Chondrocyte (in vitro differentiated cells): ENCODE measurements around the gene PIP4K2C. TPM values are rescaled to one million over a fixed set of nuclear protein-coding genes. Genes with fewer than 3 reads are reported as not detected.

Experiments used
- DNase-seq: peaks from one replicate; pipeline ENCODE4 v3.0.0; 2021; ENCODE audit warnings: mixed read lengths, low spot score
- H3K27ac Mint-ChIP-seq: one replicate; pipeline ENCODE4 v1.8.0; 2021; ENCODE audit warnings: mild to moderate bottlenecking, moderate library complexity, mixed read lengths; ENCODE audit not compliant: unreplicated experiment
- H3K27me3 Mint-ChIP-seq: 2 replicates; pipeline ENCODE4 v1.8.0; 2021; ENCODE audit warnings: low read depth, mixed read lengths
- H3K36me3 Mint-ChIP-seq: 2 replicates; pipeline ENCODE4 v1.8.0; 2021; ENCODE audit warnings: low read depth, mixed read lengths
- H3K4me1 Mint-ChIP-seq: 2 replicates; pipeline ENCODE4 v1.8.0; 2021; ENCODE audit warnings: low read depth, mild to moderate bottlenecking, mixed read lengths
- H3K4me3 Mint-ChIP-seq: one replicate; pipeline ENCODE4 v1.8.0; 2021; ENCODE audit warnings: mild to moderate bottlenecking, moderate library complexity, mixed read lengths; ENCODE audit not compliant: unreplicated experiment
- H3K9me3 Mint-ChIP-seq: 2 replicates; pipeline ENCODE4 v1.8.0; 2021; ENCODE audit warnings: low read depth, mixed read lengths
- total RNA-seq: library from RNA; stranded (reverse); gene quantifications from 3 replicates; pipeline ENCODE4 v1.2.1, GENCODE V29; 2021
- TF ChIP-seq, protein P1 (sequence below): fragments of 200-600 bp; sonication (generic); IDR thresholded peaks from 2 replicates; pipeline ENCODE4 v1.5.0; 2021; ENCODE audit warnings: antibody characterized with exemption, mild to moderate bottlenecking, moderate library complexity

PIP4K2C gene
- total RNA-seq, 1 donor from 2014 or later = 33.1 TPM

DNA sequence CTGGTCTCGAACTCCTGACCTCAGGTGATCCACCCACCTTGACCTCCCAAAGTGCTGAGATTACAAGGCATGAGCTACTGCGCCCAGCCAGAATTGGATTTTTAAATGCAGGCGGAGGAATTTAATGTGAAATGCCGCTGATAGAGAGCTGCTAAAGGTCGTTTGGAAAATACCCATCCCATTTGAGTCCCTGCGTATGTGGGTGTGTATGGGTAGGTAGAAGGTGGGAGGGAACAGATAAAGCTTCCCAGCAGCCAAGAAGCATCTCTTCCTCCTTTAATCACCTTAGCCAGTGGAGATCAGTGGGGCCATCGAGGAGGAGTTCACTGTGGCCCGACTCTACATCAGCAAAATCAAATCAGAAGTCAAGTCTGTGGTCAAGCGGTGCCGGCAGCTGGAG lies 16.2 kb upstream of the PIP4K2C start:
- Mint-ChIP-seq H3K36me3 (peaks cover 38% of the 10 kb centered on the region), H3K4me1 (no peaks in the 10 kb centered on the region), H3K9me3 (no peaks in the 10 kb centered on the region), H3K4me3 (no peak overlapping the region), H3K27me3 (no peaks in the 10 kb centered on the region), H3K27ac (no peak overlapping the region)
- no peak for DNase-seq
- TF ChIP-seq, protein P1, sequence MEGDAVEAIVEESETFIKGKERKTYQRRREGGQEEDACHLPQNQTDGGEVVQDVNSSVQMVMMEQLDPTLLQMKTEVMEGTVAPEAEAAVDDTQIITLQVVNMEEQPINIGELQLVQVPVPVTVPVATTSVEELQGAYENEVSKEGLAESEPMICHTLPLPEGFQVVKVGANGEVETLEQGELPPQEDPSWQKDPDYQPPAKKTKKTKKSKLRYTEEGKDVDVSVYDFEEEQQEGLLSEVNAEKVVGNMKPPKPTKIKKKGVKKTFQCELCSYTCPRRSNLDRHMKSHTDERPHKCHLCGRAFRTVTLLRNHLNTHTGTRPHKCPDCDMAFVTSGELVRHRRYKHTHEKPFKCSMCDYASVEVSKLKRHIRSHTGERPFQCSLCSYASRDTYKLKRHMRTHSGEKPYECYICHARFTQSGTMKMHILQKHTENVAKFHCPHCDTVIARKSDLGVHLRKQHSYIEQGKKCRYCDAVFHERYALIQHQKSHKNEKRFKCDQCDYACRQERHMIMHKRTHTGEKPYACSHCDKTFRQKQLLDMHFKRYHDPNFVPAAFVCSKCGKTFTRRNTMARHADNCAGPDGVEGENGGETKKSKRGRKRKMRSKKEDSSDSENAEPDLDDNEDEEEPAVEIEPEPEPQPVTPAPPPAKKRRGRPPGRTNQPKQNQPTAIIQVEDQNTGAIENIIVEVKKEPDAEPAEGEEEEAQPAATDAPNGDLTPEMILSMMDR = no peak

DNA sequence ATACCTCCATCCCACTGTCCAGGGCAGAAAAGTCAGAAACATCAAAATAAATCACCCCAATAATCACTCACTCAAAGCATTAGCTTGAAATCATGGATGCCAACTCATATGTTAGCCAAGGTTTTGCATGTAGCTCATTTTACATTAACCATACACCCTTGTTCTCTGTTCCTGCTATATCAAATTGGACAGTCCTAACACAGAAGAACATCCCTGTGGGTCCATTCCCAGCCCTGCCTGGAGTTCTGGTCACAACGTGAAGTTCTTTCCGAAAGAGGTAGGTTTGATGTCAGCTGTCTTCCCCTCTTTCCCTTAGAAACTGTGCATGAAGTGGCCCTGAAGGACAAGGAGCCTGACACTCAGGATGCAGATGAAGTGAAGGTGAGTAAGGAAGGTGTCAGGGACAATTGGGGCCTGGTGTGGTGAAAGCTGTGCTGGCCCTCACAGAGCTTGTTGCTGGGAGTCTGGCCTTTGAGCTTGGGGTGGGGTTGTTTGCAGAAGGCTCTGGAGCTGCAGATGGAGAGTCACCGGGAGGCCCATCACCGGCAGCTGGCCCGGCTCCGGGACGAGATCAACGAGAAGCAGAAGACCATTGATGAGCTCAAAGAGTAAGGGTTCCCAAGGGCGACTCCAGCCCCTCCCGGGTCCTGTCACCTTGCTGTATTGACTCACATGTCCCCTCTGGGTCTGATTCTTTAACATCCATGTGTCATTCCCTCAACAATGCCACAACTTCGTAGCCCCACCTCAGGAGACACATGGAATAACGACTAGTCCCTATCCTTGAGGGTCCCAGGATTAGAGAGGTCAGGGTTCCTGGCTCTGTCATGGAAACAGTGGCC lies 15.0 kb upstream of the PIP4K2C start:
- DNase-seq = no peak
- H3K4me3 Mint-ChIP-seq = no peak overlapping the region
- H3K36me3 Mint-ChIP-seq = peaks cover 37% of the 10 kb centered on the region
- TF ChIP-seq, protein P1 = no peak
- H3K9me3 Mint-ChIP-seq = no peaks in the 10 kb centered on the region
- H3K4me1 Mint-ChIP-seq = no peaks in the 10 kb centered on the region
- H3K27ac Mint-ChIP-seq = no peak overlapping the region
- no peaks in the 10 kb centered on the region for H3K27me3 Mint-ChIP-seq

- H3K27me3 Mint-ChIP-seq = no peaks in the 10 kb centered on the region
- no peak for DNase-seq
- no peaks in the 10 kb centered on the region for H3K9me3 Mint-ChIP-seq
- H3K36me3 Mint-ChIP-seq = peaks cover 36% of the 10 kb centered on the region
- H3K27ac Mint-ChIP-seq = no peak overlapping the region
- TF ChIP-seq, protein P1 = no peak
- H3K4me3 Mint-ChIP-seq = no peak overlapping the region
- no peaks in the 10 kb centered on the region for H3K4me1 Mint-ChIP-seq
These were observed 14.3 kb upstream of the PIP4K2C start for GRCh38 chr12:57576613-57577160.

GRCh38 chr12:57577981-57578758 lies 12.8 kb upstream of the PIP4K2C start:
- Mint-ChIP-seq H3K27me3 (no peaks in the 10 kb centered on the region), H3K36me3 (peaks cover 25% of the 10 kb centered on the region), H3K27ac (no peak overlapping the region), H3K4me3 (no peak overlapping the region), H3K4me1 (no peaks in the 10 kb centered on the region), H3K9me3 (no peaks in the 10 kb centered on the region)
- TF ChIP-seq, protein P1 = no peak
- no peak for DNase-seq

DNA sequence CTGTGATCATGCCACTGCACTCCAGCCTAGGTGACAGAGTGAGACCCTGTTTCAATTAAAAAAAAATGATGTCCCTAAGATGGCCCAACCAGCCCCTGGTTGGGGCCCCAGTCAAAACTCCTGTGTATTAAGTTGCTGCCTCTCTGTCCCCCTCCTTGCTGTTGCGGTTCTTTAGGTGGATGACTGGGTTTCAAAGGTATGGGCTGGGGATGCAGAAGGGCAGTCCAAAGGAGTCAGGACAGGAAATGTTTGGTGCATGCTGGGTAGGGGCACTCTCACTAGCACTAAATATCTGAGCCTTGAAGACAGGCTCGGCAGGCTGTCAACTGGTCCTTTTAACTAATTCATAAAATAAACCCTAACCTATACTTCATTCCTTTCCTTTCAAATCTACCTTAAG lies 12.0 kb upstream of the PIP4K2C start:
- H3K4me1 Mint-ChIP-seq = no peaks in the 10 kb centered on the region
- TF ChIP-seq, protein P1 = no peak
- no peaks in the 10 kb centered on the region for H3K9me3 Mint-ChIP-seq
- H3K36me3 Mint-ChIP-seq = peaks cover 25% of the 10 kb centered on the region
- H3K27ac Mint-ChIP-seq = no peak overlapping the region
- no peak overlapping the region for H3K4me3 Mint-ChIP-seq
- no peak for DNase-seq
- no peaks in the 10 kb centered on the region for H3K27me3 Mint-ChIP-seq
